Cardiac muscle cell (in vitro differentiated cells and primary cell): ENCODE results near the gene POMT1. TPM values are rescaled to one million over a fixed set of nuclear protein-coding genes. Genes with fewer than 3 reads are reported as not detected.
A peak's percentile ranks its signal among the peaks of the same experiment; 100 is the strongest.

Experiments
- DNase-seq, 2 donors: peaks; one replicate each; pipeline versions ENCODE4 v3.0.0 to v3.0.0-alpha.2; 2010 to 2017; ENCODE audit warnings: low read depth in 1 of 2, low spot score in 1 of 2
- H3K27ac ChIP-seq: fragments of 200-600 bp; sonication (generic); 2 replicates; pipeline ENCODE4 v1.5.1; 2016
- H3K27me3 ChIP-seq: fragments of 200-600 bp; sonication (generic); 2 replicates; pipeline ENCODE4 v1.6.0; 2016; ENCODE audit warnings: control low read depth
- H3K36me3 ChIP-seq: fragments of 200-600 bp; sonication (generic); 2 replicates; pipeline ENCODE4 v1.5.1; 2016; ENCODE audit warnings: control low read depth
- H3K4me1 ChIP-seq: fragments of 200-600 bp; sonication (generic); 2 replicates; pipeline ENCODE4 v1.8.1; 2017; ENCODE audit warnings: low read depth, mild to moderate bottlenecking, mixed run types
- H3K4me3 ChIP-seq: fragments of 200-600 bp; sonication (generic); 2 replicates; pipeline ENCODE4 v1.5.1; 2016; ENCODE audit warnings: mild to moderate bottlenecking
- H3K9me3 ChIP-seq: fragments of 200-600 bp; sonication (generic); 2 replicates; pipeline ENCODE4 v1.5.1; 2017; ENCODE audit warnings: low read depth, mild to moderate bottlenecking, control low read depth
- CTCF ChIP-seq: IDR thresholded peaks from 2 replicates; pipeline ENCODE4 v1.5.1; 2012; ENCODE audit warnings: low read depth, mild to moderate bottlenecking, low read length
- polyA plus RNA-seq: library from polyadenylated mRNA; unstranded; fragments of >200 nt; fragmentation: Nextera tagmentation; extraction: Ambion mirVana; gene quantifications from 2 replicates; pipeline ENCODE4 v1.2.1, GENCODE V29; 2016
- total RNA-seq: library from RNA; depleted of rRNA; stranded (reverse); fragments of >200 nt; gene quantifications from 2 replicates; pipeline ENCODE4 v1.2.3, GENCODE V29; 2016

Gene POMT1
- total and polyA plus RNA-seq, 2 experiments from 2014 or later: 37.4 to 55.0 TPM

DNA sequence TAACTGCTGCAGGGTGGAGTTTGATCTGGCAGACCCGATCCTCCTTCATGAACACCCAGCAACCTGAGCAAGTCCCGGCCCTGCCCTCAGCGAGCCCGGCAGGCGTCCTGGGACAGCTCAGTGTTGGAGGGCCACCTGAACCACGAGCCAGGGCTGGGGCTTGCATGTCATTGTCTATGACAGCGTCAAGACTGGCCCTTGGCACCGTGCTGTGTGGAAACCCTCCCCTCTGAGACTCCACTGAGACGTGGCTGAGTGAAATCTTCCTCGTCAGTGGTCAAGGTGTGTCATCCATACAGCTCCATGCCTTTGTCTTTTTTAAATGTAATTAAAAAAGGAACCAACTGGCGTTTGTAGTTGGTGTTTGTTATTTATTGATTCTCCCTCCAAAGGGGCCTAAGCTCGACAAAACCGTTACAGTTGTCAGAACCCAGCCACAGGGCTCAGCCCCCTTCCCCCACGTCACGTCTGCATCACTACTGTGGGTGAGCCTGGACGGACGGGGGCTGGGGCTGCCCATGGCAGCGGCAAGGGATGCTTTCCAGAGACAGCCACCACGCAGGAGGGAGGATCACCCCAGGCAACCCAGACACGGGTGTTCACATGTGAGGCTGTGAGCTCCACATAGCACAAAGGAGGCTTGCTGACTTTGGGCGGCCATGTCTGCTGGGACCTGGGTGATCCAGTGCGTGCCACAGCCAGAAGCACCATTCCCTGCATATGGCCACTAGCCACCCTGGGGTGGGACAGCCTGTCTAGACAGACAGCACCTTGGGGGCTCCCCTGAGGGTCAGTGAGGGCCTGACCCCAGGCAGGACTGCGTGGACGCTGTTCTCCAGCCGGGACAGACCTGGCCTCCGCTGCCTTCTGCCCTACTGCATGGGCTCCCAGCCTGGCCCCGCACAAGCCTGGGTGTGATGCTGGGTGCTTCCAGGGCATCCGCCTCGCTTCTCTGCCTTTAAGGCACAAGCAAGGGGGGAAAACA is 21.0 kb downstream of the POMT1 start:
- peak overlapping the region; percentile 68 for H3K27ac ChIP-seq
- DNase-seq: no peak
- TF ChIP-seq CTCF: no peak

GRCh38 chr9:131524665-131525315 is 22.1 kb downstream of the POMT1 start:
- Histone ChIP-seq H3K4me3 (no peak overlapping the region), H3K36me3 (peaks cover 39% of the 10 kb centered on the region), H3K27ac (peak overlapping the region; percentile 68), H3K9me3 (no peaks in the 10 kb centered on the region), H3K27me3 (no peaks in the 10 kb centered on the region), H3K4me1 (no peaks in the 10 kb centered on the region)
- TF ChIP-seq CTCF: no peak
- no peak for DNase-seq

More for the DNA sequence above, 21.0 kb downstream of the POMT1 start:
- H3K4me1 ChIP-seq: no peaks in the 10 kb centered on the region
- no peaks in the 10 kb centered on the region for H3K27me3 ChIP-seq
- peaks cover 47% of the 10 kb centered on the region for H3K36me3 ChIP-seq
- no peak overlapping the region for H3K4me3 ChIP-seq
- H3K9me3 ChIP-seq: no peaks in the 10 kb centered on the region

DNA sequence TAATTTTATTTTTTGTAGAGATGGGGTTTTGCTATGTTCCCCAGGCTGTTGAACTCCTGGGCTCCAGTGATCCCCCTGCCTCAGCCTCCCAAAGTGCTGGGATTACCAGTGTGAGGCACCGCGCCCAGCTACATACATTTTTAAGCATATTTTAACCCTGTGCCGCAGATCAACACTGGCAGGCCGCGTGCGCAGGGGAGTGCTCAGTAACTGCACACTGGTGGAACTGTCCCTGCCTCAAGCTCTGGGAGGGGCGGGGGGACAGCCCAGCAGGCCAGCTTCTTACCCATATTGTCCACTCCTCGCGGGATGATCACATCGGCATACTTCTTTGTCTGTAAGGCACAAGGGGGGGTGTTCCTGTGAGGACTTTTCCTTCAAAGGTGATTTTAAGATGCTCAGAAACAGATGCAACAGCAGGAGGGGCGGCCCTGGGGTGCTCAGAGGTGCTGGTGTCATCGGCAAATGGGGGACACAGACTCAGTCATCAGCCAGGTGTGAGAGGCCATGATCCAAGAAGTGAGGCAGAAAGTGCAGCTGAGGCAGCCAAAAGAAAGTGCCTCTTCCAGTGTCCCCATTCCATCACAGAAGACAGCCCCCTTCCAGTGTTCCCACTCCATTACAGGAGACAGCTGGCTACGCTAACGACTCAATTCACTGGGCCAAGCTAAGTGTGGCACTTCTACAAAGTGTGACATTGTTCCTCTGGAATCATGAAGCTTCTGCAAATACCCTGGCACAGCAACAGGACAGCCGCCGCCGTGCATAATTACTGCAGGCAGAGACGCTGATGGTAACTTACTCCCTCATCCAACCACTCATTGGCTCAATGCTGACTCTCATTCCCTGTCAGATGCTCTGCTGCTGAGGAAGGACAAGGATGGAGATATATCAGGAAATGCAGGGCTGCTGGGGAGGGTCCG is 23.2 kb downstream of the POMT1 start:
- Histone ChIP-seq H3K27me3 (no peaks in the 10 kb centered on the region), H3K4me3 (no peak overlapping the region), H3K27ac (no peak overlapping the region), H3K36me3 (peaks cover 29% of the 10 kb centered on the region), H3K9me3 (no peaks in the 10 kb centered on the region), H3K4me1 (no peaks in the 10 kb centered on the region)
- no peak for TF ChIP-seq CTCF
- no peak for DNase-seq

DNA sequence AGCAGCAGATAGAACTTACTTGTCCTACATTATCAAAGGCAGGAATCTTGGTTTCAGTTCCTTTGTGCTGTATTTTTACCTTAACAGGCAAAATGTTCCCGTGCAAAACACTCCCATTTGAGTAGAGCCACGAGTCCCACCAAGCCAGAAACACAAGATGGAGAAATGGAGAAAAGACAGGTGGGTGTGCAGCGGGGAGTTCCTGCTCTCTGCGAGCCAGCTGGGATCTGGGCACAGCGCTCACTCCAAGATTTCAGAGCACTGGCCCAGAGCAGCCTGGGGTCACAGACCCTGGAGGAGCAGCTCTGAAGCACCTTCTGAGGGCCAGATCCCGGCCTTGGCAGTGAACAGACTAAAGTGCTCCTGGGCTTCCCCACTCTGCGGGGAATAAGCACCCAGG is 25.5 kb downstream of the POMT1 start:
- H3K4me1 ChIP-seq: no peaks in the 10 kb centered on the region
- peaks cover 20% of the 10 kb centered on the region for H3K36me3 ChIP-seq
- H3K27ac ChIP-seq: no peak overlapping the region
- H3K9me3 ChIP-seq: no peaks in the 10 kb centered on the region
- no peaks in the 10 kb centered on the region for H3K27me3 ChIP-seq
- TF ChIP-seq CTCF: no peak
- no peak overlapping the region for H3K4me3 ChIP-seq
- DNase-seq: no peak

DNA sequence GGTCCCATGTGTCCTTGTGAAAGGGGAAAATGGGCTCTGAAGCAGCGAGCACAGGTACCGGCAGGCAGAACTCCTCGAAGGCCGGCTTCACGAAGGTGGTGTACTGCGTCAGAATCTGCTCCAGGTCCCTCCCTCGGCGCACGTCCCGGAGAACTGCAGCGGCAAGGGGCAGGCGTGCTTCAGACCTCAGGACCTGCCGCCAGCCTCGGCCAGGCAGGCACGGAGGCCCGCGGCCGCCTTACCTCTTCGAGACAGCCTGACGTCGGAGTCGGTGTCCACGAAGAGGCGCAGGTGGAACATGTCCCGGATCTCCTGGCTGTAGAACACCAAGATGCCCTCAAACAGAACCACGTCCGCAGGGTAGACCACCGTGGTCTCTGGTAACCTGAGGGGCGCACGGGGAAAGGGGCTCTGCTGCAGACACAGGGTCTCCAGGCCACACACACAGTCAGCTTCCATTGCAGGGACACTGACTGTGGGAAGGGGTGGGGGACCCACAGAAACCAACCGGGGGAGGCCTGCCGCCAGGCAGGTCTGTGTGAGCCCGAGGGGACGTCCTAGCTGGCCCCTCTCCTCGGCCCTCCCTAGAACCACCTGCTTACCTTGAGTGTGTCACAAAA is 26.3 kb downstream of the POMT1 start:
- no peak for TF ChIP-seq CTCF
- Histone ChIP-seq H3K9me3 (no peaks in the 10 kb centered on the region), H3K27me3 (no peaks in the 10 kb centered on the region), H3K36me3 (peaks cover 17% of the 10 kb centered on the region), H3K27ac (no peak overlapping the region), H3K4me3 (no peak overlapping the region), H3K4me1 (no peaks in the 10 kb centered on the region)
- no peak for DNase-seq
